NCI-H128 (cell line): Measurements from ENCODE around the gene DCLRE1B.
"Not testable (repeated sequence)": the region's sequence is repeated elsewhere in the genome, so short reads cannot be mapped to it uniquely, and the experiment has no call there.

Source experiments
- DNase-seq: peaks from one replicate; lab custom pipeline; 2025; ENCODE audit not compliant: unreplicated experiment; lab: John Stamatoyannopoulos, UW

The DCLRE1B gene

GRCh38 chr1:113946112-113946511 is 41.0 kb downstream of the DCLRE1B start:
- DNase-seq: no peak

- no peak for DNase-seq
Observed at GRCh38 chr1:113946678-113947387, 41.7 kb downstream of the DCLRE1B start.

- DNase-seq: no peak
Observed at GRCh38 chr1:113947388-113948107, 42.4 kb downstream of the DCLRE1B start.

DNA sequence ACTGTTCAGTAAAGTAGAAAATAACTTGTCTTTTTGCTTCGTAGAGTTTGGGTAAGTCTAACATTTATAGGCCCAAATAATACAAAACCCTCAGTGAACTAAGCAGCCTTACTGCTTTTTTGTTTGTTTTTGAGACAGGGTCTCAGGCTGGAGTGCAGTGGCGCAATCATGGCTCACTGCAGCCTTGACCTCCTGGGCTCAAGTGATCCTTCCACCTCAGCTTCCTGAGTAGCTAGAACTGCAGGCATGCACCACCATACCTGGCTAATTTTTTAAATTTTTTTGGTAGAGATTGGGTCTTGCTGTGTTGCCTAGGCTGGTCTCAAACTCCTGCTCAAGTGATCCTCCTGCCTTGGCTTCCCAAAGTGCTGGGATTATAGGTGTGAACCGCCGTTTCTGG is 43.0 kb downstream of the DCLRE1B start:
- DNase-seq: not testable (repeated sequence)

DNA sequence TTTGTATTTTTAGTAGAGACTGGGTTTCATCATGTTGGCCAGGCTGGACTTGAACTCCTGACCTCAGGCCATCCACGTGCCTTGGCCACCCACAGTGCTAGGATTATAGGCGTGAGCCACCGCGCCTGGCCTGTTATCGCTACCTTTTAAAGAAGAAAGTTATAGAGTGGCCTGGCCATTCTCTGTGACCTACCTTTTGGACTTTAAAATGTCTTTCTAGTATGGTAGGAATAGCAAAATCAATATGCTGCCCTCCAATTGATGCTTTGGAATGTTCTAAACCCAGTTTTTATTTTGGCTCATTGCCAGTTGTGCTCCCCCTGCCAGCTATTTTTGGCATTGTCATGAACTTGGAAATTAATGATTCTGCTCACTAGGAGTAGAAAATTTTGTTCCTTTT is 43.9 kb downstream of the DCLRE1B start:
- DNase-seq: no peak

DNA sequence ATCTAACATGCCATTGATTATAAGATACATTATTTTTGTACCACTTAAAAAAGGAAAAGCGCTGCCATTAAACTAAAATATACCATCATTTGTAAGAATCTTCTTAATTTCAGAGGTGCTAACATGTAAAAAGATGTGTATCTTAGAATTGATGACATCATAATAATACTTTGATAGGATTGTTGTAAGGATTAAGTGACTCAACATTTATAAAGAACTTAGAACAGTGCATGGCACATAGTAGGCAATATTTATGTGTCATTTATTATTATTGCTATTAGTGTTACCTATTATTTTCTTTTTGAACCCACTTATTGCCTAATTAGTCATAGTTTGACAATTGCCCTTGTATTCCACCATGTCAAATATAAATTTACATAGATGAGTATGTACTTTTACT is 45.8 kb downstream of the DCLRE1B start:
- no peak for DNase-seq

GRCh38 chr1:113951719-113952118 is 46.6 kb downstream of the DCLRE1B start:
- DNase-seq: no peak

DNA sequence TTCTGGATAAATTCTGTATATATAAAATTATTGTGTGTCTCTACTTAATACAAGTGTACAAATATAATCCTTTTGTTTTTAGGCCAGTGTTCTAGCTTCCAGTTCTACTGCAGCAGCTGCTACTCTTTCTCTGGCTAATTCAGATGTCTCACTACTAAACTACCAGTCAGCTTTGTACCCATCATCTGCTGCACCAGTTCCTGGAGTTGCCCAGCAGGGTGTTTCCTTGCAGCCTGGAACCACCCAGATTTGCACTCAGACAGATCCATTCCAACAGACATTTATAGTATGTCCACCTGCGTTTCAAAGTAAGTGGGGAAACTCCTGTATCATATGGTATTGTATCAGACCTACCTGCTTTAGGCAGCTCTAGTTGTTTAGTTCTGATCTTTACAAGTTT is 52.9 kb downstream of the DCLRE1B start:
- no peak for DNase-seq

DNA sequence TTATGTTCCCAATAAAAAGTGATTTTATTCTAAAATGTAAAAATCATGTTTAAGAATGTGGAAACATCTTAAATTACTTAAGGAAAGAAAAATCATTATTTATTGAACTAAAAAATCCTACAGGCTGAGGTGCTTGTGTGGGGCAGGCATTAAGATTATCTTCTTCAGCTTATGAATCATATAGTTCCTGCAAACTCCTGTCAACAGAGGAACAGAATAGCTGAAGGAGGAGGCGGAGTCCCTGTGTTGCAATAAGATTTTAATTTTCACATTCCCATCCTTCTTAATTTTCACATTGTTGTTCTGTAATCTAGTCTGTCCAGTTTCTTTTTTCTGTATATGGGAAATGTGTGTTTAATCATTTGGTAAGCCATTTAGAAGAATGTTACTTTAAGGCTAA is 53.6 kb downstream of the DCLRE1B start:
- no peak for DNase-seq

- no peak for DNase-seq
Observed at GRCh38 chr1:113963281-113963906, 58.3 kb downstream of the DCLRE1B start.
